GM12878 (cell line): Measurements from ENCODE around the gene CELF6. TPM values are rescaled to one million over a fixed set of nuclear protein-coding genes. Genes with fewer than 3 reads are reported as not detected.

ENCODE experiments used
- BMI1 ChIP-seq: fragments of 450-650 bp; IDR thresholded peaks from 2 replicates; pipeline ENCODE4 v1.6.1; 2016; ENCODE audit warnings: mild to moderate bottlenecking, moderate library complexity, borderline replicate concordance
- CEBPB ChIP-seq, 2 experiments: fragments of 150-350 bp in 1 of 2; IDR thresholded peaks; 2 replicates each; pipeline ENCODE4 v1.6.1; 2012 to 2014; ENCODE audit warnings: low read depth in 2 of 2, low read length in 2 of 2, borderline replicate concordance in 1 of 2, inconsistent platforms in 1 of 2
- E2F8 ChIP-seq: fragments of 450-650 bp; IDR thresholded peaks from 2 replicates; pipeline ENCODE4 v1.6.1; 2018; ENCODE audit warnings: mild to moderate bottlenecking, low read depth, moderate library complexity; ENCODE audit not compliant: partially characterized antibody
- FOXK2 ChIP-seq: fragments of 450-650 bp; IDR thresholded peaks from 2 replicates; pipeline ENCODE4 v1.6.1; 2017; ENCODE audit warnings: mild to moderate bottlenecking, moderate library complexity
- HDAC6 ChIP-seq: fragments of 200-600 bp; sonication (generic); IDR thresholded peaks from one replicate; pipeline ENCODE4 v1.8.0; 2017; ENCODE audit warnings: antibody characterized with exemption; ENCODE audit not compliant: unreplicated experiment
- JUND ChIP-seq: IDR thresholded peaks from 2 replicates; pipeline ENCODE4 v1.6.1; 2012; ENCODE audit warnings: low read depth, mild to moderate bottlenecking, low read length, improper control_type of control experiment, moderate library complexity
- NFXL1 ChIP-seq: fragments of 450-650 bp; IDR thresholded peaks from 2 replicates; pipeline ENCODE4 v1.6.1; 2017; ENCODE audit warnings: antibody characterized with exemption, mild to moderate bottlenecking, borderline replicate concordance
- NRF1 ChIP-seq: conservative IDR thresholded peaks from 2 replicates; pipeline ENCODE4 v1.6.1; 2011; ENCODE audit warnings: mild to moderate bottlenecking, low read depth, low read length, improper control_type of control experiment
- PKNOX1 ChIP-seq: fragments of 450-650 bp; IDR thresholded peaks from 2 replicates; pipeline ENCODE4 v1.6.1; 2016; ENCODE audit warnings: mild to moderate bottlenecking
- PRDM15 ChIP-seq: fragments of 450-650 bp; formaldehyde crosslinking; IDR thresholded peaks from 2 replicates; pipeline ENCODE4 v1.4.0; 2020; ENCODE audit warnings: mild to moderate bottlenecking, moderate library complexity
- SMC3 ChIP-seq: IDR thresholded peaks from 2 replicates; pipeline ENCODE4 v1.6.1; 2011; ENCODE audit warnings: low read length, improper control_type of control experiment, borderline replicate concordance
- TBL1XR1 ChIP-seq: IDR thresholded peaks from 2 replicates; pipeline ENCODE4 v1.6.1; 2012; ENCODE audit warnings: low read depth, low read length, improper control_type of control experiment
- ZNF207 ChIP-seq: fragments of 450-650 bp; IDR thresholded peaks from 2 replicates; pipeline ENCODE4 v1.6.1; 2014; ENCODE audit warnings: antibody characterized with exemption, mild to moderate bottlenecking, borderline replicate concordance
- ZNF217 ChIP-seq: fragments of 450-650 bp; IDR thresholded peaks from 2 replicates; pipeline ENCODE4 v1.6.1; 2017; ENCODE audit warnings: antibody characterized with exemption, mild to moderate bottlenecking
- polyA plus RNA-seq, 11 experiments: library from polyadenylated mRNA; depleted of rRNA in 4 of 11; unstranded in 6 of 11; stranded (reverse) in 5 of 11; fragments of >200 nt; fragmentation: Nextera tagmentation in 4 of 11; fragmentation: Illumina TruSeq in 1 of 11; extraction: Ambion mirVana in 4 of 11; extraction: Trizol in 1 of 11; gene quantifications; 1 replicate in 1 of 11; 2 replicates in 10 of 11; pipeline versions ENCODE4 v1.2.1 to v1.2.3, GENCODE V29; 2011 to 2016; ENCODE audit warnings: inconsistent platforms in 2 of 11, missing spikeins in 2 of 11, low read depth in 1 of 11
- total RNA-seq, 4 experiments: library from RNA; depleted of rRNA in 3 of 4; stranded (reverse); fragments of >200 nt in 3 of 4; fragmentation: Illumina TruSeq in 1 of 4; extraction: Trizol in 1 of 4; gene quantifications; 2 replicates each; pipeline versions ENCODE4 v1.2.1 to v1.2.3, GENCODE V29; 2013 to 2021
- TF ChIP-seq, protein P1 (sequence below): fragments of 450-650 bp; IDR thresholded peaks from 2 replicates; pipeline ENCODE4 v1.6.1; 2016; ENCODE audit warnings: mild to moderate bottlenecking, moderate library complexity, borderline replicate concordance

The CELF6 gene
- total and polyA plus RNA-seq, 10 of the 15 experiments (the other 5 are each of a cell fraction or from before 2014, with no cell fraction given): 0.06 to 0.54 (median 0.23) TPM; not detected in 1

- TF ChIP-seq ZNF217: no peak
- no peak for TF ChIP-seq NFXL1
- no peak for TF ChIP-seq HDAC6
- peak; percentile 67 for TF ChIP-seq BMI1
- TF ChIP-seq ZNF207: no peak
- TF ChIP-seq PRDM15: no peak
- TF ChIP-seq E2F8: no peak
- TF ChIP-seq JUND: no peak
- TF ChIP-seq PKNOX1: peak; percentile 75; the same call in 1 of the 2 replicates
- TF ChIP-seq, protein P1, sequence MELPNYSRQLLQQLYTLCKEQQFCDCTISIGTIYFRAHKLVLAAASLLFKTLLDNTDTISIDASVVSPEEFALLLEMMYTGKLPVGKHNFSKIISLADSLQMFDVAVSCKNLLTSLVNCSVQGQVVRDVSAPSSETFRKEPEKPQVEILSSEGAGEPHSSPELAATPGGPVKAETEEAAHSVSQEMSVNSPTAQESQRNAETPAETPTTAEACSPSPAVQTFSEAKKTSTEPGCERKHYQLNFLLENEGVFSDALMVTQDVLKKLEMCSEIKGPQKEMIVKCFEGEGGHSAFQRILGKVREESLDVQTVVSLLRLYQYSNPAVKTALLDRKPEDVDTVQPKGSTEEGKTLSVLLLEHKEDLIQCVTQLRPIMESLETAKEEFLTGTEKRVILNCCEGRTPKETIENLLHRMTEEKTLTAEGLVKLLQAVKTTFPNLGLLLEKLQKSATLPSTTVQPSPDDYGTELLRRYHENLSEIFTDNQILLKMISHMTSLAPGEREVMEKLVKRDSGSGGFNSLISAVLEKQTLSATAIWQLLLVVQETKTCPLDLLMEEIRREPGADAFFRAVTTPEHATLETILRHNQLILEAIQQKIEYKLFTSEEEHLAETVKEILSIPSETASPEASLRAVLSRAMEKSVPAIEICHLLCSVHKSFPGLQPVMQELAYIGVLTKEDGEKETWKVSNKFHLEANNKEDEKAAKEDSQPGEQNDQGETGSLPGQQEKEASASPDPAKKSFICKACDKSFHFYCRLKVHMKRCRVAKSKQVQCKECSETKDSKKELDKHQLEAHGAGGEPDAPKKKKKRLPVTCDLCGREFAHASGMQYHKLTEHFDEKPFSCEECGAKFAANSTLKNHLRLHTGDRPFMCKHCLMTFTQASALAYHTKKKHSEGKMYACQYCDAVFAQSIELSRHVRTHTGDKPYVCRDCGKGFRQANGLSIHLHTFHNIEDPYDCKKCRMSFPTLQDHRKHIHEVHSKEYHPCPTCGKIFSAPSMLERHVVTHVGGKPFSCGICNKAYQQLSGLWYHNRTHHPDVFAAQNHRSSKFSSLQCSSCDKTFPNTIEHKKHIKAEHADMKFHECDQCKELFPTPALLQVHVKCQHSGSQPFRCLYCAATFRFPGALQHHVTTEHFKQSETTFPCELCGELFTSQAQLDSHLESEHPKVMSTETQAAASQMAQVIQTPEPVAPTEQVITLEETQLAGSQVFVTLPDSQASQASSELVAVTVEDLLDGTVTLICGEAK: no peak
- TF ChIP-seq CEBPB (IDR thresholded peaks at IDR 0.05; ENCODE audit: borderline replicate concordance in 1 of 2, low read depth in 2 of 2, low read length in 2 of 2): no peak
- no peak for TF ChIP-seq TBL1XR1
- TF ChIP-seq FOXK2: no peak
- TF ChIP-seq NRF1: no peak
- TF ChIP-seq SMC3: no peak
These were observed at the start of gene CELF6 (continued) for GRCh38 chr15:72319985-72320671.
